Renal pelvis (tissue), 4 donors: ENCODE results near the gene GLYATL1B. TPM values are rescaled to one million over a fixed set of nuclear protein-coding genes. Genes with fewer than 3 reads are reported as not detected.

Source experiments
- DNase-seq: peaks from one replicate; pipeline ENCODE4 v3.0.0-alpha.2; 2013
- polyA plus RNA-seq, 3 donors: library from polyadenylated mRNA; unstranded; fragments of 120-200 nt; gene quantifications; one replicate each; pipeline ENCODE4 v1.2.1, GENCODE V29; 2013; ENCODE audit not compliant: insufficient read length in 3 of 3

The GLYATL1B gene
- polyA plus RNA-seq, 3 donors, result 0.10 to 0.34 TPM; not detected in 1

GRCh38 chr11:59144096-59144495, 58.0 kb downstream of the GLYATL1B start:
- no peak for DNase-seq

Other genes starting within 250 kb of the GLYATL1B start
- gene GLYATL2, start 241.6 kb upstream of the GLYATL1B start, polyA plus RNA-seq, result 1 to 10 TPM; 1.9 to 3.1 (median 1.9) TPM
- gene GLYATL1, start 146.8 kb upstream of the GLYATL1B start, polyA plus RNA-seq, result 100 to 1,000 TPM; 161 to 182 (median 182) TPM
- 10 to 100 TPM; 10.3 to 14.2 (median 12.1) TPM for gene FAM111B, start 20.9 kb downstream of the GLYATL1B start, polyA plus RNA-seq
- gene FAM111A, start 56.5 kb downstream of the GLYATL1B start, polyA plus RNA-seq, result 10 to 100 TPM; 43.6 to 86.0 (median 83.1) TPM
- gene DTX4, start 85.8 kb downstream of the GLYATL1B start, polyA plus RNA-seq, result 10 to 100 TPM; 52.9 to 66.2 (median 53.9) TPM
- 1 to 10 TPM; 5.9 to 8.3 (median 7.7) TPM for gene MPEG1, start 126.6 kb downstream of the GLYATL1B start, polyA plus RNA-seq